HG03139 (cell line): ENCODE measurements around the gene PACRGL.

ENCODE experiments used
- ATAC-seq: cut with Tn5 transposase; IDR thresholded peaks from one replicate; pipeline ENCODE4 v1.9.1; 2021; ENCODE audit not compliant: unreplicated experiment

PACRGL gene

DNA sequence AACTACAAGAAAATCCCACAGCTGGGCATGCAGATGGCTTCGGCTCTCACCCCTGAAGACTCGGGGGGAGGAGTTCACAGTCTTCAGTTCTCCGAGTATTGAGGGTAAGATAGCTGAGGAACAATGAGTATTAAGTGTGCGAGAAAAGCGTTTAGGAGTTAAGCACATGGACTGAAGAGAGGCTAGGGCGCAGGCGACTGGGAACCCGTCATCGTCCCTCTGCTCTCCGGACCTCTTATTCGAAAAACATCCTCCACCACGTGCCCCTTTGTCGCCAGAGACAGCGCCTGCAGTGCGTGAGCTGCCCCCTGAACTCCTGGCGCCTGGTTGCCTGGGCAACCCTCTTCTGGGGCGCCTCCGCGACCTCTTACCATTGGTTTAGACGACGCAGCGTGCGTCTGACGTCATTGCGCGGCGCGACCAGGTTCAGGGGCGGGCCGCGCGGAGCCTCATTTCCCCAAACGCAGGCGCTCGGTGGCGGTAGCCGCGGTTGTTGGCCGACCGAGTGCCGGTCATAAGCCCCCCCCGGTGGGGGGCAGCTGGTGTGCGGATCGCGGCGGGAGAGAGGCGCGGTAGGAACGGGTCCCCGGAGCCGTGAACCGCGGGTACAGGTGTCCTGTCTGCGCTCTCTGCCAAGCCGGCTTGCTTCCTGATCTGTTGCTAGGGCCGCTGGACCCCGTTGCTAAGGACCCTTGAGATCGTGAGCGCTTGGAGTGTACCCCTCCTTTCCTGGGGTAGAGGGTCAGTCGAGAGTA, at the start of gene PACRGL:
Gene PACRGL, plus strand, starts transcription at position 452 of the 755 bp plus-strand sequence. CDS start 4,024 bp downstream, outside the sequence.
- peak; percentile 100 for ATAC-seq

DNA sequence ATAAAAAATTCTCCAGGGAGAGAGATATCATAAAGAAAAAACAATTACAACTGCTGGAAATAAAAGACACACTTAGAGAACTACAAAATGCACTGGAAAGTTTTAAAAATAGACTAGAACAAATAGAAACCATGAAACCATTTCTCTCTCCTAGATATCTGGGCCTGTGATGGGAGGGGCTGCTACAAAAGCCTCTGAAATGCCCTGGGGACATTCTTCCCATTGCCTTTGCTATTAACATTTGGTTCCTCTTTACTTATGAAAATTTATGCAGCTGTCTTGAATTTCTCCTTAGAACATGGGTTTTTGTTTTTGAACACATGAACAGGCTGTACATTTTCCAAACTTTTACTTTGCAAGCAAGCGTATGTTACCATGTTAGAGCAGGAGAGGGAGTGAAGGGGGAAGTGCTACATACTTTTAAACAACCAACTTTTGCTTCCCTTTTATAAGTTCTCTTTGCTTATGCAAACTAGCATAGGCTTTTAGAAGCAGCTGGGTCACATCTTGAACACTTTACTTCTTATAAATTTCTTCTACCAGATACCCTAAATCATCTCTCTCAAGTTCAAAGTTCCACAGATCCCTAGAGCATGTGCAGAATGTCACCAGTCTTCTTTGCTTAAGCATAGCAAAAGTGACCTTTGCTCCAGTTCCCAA, 47.9 kb upstream of the PACRGL start:
- no peak for ATAC-seq

DNA sequence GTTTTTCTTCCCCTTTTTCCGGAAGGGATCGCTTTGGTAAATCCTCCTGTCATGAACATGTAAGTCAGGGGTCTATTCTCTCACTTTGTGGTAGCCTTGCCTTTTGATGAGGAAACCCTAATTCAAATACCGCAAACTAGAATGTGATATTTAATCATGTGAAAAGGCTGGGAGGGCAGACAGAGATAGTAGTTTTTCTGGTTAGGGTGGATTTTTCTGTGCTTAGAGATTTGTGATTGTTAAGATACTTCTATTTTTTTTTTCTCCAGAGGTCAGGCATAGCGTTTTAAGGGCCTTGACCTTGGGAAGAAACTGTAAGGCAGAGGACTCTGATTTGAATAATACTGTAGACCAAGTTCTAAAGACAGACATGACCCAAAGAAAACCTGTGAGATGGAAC, 41.8 kb upstream of the PACRGL start:
- no peak for ATAC-seq

DNA sequence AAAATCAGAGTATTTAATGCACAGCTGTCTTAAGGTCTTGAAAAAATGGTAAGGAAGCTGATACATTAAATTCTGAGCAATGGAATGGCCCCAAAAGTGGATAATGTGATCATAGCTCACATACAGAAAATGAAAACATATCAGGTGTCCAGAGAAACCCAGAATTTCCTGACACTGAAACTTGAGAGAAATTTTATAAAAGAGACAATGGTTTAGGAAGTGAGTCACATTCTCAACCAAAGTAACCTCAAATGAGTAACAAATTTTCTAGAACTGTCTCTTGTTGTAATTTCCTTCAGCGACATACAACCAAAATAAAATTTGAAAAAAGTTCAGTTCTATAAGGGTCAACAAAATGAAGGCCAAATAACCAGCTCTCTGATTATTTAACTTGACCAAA, 37.4 kb upstream of the PACRGL start:
- no peak for ATAC-seq

DNA sequence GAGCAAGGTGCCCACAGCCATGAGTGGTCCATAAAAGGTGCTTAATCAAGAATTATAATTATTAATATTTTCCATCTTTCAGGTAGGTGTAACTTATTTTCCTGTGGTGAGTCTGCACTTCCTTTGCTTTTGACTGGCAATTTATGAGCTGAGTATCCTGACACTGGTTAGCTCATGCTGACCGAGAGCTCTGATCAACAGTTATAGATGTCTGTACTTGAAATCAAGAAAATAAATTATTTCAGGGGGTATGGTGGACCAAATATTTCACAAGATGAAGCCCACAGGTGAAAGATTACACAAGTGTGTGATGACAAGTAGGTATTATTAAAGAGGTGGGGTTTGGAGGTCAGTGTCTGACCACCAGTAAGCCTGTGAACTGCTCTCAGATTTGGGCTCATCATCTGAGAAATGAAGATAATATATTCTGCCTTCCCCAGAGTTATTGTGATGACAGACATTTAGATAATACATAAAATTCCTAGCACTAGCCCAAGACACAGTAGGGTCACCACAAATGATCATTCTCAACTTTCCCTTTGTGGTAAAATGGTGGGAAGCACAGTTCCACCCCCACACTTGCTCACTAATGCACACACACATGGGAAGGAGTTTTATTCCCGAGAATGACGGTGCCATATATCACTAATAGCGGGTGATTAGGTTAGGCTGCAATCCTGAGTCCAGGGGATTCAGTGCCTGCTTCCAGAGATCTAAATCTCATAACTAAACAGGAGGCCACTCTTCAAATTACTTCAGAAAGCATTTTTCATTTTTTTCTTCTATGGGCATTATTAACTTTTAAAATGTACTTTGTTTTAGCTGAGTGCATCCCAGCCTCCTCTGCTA, 34.0 kb upstream of the PACRGL start:
- no peak for ATAC-seq

DNA sequence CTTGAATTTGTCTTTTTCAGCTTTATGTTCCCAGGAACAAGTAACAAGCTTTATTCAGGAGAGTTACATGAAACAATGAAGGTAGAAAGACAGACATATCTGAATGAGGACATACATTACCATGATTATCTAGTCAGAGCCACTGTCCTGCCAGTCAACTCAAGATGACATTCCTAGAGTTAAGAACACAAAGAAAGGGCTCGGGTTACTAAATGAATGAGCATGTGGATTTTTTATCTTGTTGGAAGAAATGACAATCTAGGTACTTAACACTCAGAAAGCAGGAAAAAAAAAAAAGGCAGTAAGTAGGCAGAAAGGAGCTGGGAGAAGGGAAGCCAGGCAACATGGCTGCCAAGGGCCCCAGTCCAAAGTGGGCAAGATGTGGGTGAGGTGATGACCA, 28.0 kb upstream of the PACRGL start:
- no peak for ATAC-seq

DNA sequence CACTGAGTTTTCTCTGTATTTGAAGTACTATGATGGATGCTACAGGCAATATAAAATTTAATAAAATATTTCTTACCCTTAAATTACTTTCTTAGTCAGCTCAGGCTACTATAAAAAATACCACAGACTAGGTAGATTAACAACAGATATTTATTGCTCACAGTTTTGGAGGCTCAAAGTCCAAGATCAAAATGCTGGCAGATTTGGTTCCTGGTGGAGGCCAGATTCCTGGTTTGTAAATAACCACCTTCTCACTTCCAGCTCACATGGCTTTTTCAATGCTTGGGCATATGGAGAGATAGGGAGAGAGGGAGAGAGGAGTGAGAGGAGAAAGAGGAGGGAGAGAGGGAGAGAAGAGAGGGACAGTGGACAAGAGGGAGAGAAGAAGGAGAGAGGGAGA, 24.5 kb upstream of the PACRGL start:
- ATAC-seq = no peak

DNA sequence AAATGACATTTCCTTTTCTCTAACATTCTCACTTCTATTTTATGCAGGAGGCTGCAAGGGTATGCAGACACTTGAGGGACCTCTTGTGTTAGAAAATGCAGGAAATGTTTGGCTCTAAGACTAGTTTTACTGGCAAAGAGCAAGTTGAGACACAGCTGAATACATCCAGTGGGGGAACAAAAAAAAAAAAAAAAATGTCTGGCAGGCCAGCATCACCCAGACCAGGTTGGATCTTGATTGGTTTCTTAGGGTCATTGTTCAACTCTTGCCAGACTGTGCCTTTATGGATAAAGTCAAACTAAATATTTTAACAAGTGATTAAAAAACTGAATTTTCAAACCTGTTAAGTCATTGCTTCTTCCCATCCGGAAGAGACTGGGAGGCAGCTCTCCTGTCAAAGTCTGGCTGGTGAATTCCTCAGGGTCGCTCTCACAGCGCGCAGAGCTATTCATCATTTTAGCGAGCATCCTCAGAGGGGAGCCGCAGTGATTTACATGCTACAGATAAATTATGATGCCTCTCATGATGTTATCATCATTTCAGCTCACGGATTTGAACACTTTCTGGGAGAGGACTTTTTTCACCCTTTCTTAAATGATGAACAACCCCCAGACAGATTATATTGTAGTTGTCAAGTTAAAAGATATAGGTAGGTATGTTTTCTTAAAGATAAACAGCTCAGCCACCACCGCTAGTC, 23.6 kb upstream of the PACRGL start:
- ATAC-seq = no peak

DNA sequence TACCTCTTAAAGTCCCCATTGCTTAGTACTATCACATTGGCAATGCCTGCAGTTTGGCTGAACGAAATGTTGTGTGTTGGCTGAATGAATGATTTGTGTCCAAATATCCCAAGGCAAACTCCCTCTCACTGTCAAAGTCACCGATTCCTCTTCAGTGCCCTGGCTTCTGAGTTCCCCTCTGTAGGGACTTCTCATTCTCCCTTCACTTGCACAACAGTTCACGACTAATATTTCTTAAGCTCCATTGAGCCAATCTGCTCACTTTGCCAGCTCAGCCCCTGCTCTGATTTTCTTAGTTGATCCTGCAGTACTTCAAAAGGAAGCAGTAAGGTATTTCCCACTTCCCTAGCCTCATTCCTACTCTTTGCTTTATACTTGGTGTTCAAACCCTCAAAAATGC, 21.9 kb upstream of the PACRGL start:
- ATAC-seq = no peak

DNA sequence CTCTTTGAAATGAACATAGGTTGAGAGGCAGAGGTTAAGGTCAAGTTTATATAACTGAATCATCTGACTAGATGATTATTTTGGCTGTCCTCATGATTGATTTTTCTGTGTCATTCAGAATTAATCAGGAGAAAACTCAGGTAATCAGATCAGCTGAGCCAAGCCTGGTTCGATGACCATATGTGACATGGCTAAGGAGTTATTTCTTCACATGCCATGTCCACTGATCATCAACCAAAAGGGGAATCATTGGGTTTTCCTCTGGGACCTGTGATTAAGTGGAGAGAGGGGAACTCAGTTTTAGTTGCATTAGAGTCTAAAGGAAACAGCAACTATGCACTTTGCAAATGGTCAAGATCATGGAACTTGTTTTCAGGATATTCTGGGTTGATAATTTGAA, 20.3 kb upstream of the PACRGL start:
- ATAC-seq = no peak

DNA sequence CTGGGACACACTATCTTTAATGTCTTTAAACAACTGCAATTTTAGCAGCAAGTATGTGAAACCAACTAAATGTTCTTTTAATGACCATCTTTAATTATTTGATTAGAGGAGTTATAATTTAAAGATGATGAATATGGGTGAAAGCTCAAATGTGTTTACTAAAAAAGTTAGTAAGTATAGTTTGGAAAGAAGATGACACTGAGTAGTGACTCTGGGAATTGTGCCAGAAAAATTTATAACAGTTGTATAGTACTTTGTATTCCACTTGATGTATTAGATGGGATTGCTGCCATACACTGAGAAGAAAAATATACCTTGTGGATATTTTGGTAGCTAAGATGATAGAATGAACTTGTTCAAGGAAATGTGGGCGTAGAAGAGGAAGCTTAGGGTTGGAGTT, 19.5 kb upstream of the PACRGL start:
- no peak for ATAC-seq

DNA sequence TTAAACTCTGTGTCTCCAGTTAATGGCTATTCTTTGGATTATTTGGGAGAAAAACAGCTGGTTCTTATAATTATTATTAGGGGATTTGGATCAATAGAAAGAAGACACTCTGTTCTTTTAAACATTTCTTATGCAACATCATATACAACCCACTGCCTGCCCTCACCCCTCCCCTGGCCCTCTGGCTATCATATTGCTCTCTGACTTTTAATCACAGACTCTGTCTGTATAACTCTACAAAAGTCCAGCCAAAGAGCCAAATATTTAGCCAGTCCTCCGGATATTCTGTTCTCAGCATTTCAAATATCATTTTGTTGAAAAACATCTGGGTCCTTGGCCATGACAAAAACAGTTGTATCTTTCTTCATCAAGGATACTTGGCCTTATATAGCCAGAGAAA, 19.0 kb upstream of the PACRGL start:
- ATAC-seq = no peak

DNA sequence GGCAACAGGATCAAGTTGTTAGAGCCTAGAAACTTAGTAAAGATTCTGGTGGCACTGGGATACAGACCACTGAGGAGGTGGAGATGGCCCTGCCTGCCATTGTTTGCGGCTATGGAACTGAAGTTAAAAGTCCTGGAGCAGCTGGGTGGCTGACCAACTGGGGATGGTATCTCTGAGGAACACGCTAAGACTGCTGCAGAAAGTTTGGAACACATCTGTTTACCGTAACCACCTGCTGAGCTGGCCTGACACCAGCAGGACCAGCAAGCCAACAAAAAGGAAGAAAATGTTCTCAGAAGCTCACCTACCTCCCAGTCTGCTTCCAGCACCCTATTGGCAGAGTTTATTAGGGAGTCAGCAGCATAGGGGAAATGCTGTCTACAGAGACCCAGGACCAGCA, 17.4 kb upstream of the PACRGL start:
- no peak for ATAC-seq

DNA sequence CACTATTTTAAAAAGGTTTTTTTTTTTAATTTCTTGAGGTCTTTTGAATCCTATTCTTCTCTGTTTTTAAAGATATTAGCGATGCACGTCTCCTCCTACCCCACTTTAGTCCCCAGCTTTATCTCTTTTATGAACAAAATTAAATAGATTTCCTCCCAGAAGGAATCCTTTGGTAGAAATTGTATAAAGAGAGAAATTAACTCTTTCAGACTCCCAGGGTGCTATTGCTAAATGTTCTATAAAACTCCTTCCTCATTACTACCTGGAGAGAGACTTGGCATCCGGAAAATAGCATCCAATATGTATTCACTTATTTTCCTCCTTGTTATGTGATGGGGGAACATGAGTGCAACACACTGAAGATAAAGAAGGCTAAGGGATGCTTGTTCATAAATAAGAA, 16.5 kb upstream of the PACRGL start:
- no peak for ATAC-seq

DNA sequence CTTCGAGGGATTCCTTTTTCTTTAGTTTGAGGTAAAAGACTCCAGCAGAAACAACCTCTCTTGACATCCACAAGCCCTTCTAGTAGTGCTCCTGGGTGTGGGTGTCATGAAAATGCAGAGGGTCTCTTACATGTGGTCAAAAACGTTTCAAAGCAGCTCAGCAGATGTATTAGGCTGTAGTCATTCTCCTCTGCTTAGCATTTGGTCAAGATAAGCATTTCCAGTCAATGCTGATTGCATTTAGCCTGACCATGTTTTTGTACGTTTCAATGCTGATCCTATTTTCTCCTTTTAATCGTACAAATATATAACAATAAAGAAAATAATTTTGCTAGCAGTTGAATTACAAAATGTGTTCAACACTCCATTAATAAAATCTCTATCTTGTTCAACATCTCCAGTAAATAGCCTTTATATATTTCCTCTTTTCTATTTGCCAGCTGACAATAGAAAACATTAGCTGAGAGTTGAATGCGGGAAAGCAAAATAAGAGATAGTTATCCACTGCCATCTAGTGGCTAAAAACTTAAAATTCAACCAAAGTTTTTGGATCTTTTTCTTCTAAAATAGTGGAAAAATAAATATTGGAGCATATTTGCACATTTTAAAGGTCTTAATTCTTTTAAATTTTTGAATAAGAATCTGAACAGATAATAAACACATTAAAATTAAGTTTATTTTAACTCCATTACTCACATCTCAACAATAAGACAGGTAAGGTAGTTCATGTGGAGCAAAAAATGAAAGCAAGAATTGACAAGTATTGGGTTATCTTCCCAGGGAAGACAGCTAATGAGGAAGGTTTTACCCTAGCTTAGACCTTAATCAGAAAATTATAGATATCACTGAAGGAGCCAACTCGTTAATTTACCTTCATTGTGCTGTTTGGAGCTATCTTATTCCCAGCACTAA, 15.2 kb upstream of the PACRGL start:
- no peak for ATAC-seq

DNA sequence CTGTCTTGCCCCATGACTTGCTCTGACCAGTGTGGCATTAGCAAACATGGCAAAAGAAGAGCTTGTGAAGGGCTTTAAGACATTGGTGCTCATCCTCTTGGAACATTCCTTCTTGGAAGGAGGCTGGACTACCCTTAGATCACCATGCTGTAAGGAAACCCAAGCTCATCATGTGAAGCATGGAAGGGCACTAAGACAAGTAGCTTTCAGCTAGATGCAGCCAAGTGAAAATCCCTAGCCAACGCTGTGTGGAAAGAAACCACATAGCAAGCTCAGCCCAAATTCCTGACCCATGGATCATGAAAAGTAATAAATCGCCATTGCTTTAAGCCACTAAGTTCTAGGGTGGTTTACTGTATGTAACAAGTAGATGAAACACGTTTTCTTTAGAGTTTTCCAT, 12.4 kb upstream of the PACRGL start:
- ATAC-seq = no peak

DNA sequence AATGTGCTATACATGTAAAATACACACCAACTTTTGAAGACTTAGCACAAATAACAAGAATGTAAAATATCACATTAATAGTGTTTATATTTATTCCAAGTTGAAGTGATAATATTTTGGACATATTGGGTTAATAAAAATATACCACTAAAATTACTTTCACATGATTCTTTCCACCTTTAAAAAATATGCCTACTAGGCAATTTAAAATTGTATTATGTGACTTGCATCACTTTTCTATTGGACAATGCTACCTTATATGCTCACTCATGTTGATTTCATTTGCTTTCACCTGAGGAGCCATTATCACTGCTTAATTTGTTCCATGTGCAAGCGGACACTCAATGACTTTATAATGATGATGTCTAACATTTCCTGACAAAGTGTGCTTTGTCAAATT, 3.4 kb upstream of the PACRGL start:
- ATAC-seq = no peak

DNA sequence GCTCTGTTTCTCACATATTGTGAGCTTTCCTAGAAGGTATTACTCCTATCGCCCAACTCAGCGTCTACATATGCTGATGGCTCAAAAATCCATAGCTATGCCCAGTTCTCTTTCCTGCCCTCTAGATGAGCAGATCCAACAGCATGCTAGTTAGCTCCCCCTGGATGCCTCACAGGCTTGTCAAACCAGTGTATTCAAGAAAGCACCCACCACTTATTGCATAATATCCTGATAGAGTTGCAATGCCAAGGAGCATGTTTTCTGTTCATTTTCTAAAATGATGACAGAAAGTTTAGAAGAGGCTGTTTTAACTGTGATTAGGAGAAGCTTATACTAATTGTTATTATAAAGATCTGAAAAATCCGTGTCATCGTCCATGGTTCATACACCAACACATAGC, 1.9 kb upstream of the PACRGL start:
- no peak for ATAC-seq

DNA sequence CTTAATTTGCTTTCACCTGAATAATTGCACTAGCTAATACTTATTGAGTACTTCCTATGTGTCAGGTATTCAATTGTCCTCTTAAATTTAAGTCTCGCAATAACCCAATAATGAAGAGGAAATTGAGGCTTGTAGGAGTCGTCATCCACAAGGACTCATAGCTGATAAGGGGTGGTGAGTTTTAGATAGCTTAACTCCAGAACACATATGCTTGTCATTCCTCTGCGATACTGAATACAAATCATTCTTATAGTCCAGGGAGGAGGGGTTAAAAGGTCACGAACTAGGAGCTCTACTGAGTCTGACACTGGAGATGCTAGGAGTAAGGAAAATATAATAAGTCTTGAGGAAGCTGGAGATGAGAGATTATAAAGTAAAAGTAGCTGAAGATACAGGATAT, 1.4 kb upstream of the PACRGL start:
- no peak for ATAC-seq

DNA sequence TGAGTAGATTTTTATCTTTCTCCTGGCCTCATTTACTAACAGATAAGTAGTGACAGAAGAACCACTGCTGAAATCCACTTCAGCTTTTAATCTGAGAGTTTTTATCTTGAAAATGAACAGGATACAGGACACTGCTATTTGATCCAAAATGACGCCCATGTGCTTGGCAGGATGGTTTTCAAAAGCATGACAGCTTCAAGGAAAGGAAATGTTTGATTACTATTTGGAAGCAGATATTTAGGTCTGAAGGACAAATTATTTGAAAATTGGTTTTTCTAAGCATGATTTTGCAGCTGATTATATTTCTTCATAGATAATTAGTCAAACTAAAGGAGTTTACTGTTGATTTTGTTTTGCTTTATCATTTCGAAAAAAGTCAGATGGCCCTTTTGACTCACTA, 11.1 kb downstream of the PACRGL start:
- no peak for ATAC-seq
